Sigmoid colon (tissue), 7 donors: Measurements from ENCODE around the gene SPC24. TPM values are rescaled to one million over a fixed set of nuclear protein-coding genes. Genes with fewer than 3 reads are reported as not detected.
A peak's percentile ranks its signal among the peaks of the same experiment; 100 is the strongest.
"Not testable (repeated sequence)": the region's sequence is repeated elsewhere in the genome, so short reads cannot be mapped to it uniquely, and the experiment has no call there.

Experiments used
- DNase-seq: peaks from one replicate; pipeline ENCODE4 v3.0.0-alpha.2; 2019
- H3K27ac ChIP-seq, 4 donors: fragments of 200-600 bp; sonication (generic); one replicate each; pipeline ENCODE4 v1.5.1; 2016 to 2019; ENCODE audit warnings: mild to moderate bottlenecking in 1 of 4
- H3K27me3 ChIP-seq, 3 donors: fragments of 200-600 bp; sonication (generic); one replicate each; pipeline ENCODE4 v1.5.1; 2019; ENCODE audit warnings: mild to moderate bottlenecking in 1 of 3
- H3K36me3 ChIP-seq, 4 donors: fragments of 200-600 bp; sonication (generic); one replicate each; pipeline ENCODE4 v1.5.1; 2016 to 2019
- H3K4me1 ChIP-seq, 4 donors: fragments of 200-600 bp; sonication (generic); one replicate each; pipeline ENCODE4 v1.5.1; 2017 to 2019
- H3K4me3 ChIP-seq, 4 donors: fragments of 200-600 bp; sonication (generic); one replicate each; pipeline ENCODE4 v1.5.1; 2017 to 2019; ENCODE audit warnings: mild to moderate bottlenecking in 2 of 4, moderate library complexity in 1 of 4
- H3K9me3 ChIP-seq, 4 donors: fragments of 200-600 bp in 3 of 4; sonication (generic) in 3 of 4; one replicate each; pipeline versions ENCODE4 v1.5.1 to v1.6.1; 2013 to 2019
- EP300 ChIP-seq, 4 donors: sonication (generic); formaldehyde crosslinking; IDR thresholded peaks; one replicate each; pipeline ENCODE4 v1.6.1; 2017; ENCODE audit warnings: antibody characterized with exemption in 4 of 4
- POLR2A ChIP-seq, 2 donors: fragments of 450-650 bp; IDR thresholded peaks; one replicate each; pipeline ENCODE4 v1.6.1; 2016; ENCODE audit warnings: antibody characterized with exemption in 2 of 2, mild to moderate bottlenecking in 2 of 2, moderate library complexity in 2 of 2
- POLR2AphosphoS5 ChIP-seq, 4 donors: sonication (generic); formaldehyde crosslinking; IDR thresholded peaks; one replicate each; pipeline ENCODE4 v1.6.1; 2017; ENCODE audit warnings: antibody characterized with exemption in 4 of 4
- WGBS, 2 donors: extraction: QIAGEN DNeasy Blood & Tissue Kit; methylation state at CpG; one replicate each; pipeline ENCODE4 v1.1.7; 2013; 5-methylcytosine and 5-hydroxymethylcytosine counted together
- intact Hi-C: fragments of 100-400 bp; cut with DNase I; formaldehyde crosslinking; loops from one replicate; pipeline ENCODE4 v1.15.1; 2023
- polyA plus RNA-seq, 3 donors: library from polyadenylated mRNA; stranded (reverse); fragments of 200-250 nt; gene quantifications; one replicate each; pipeline ENCODE4 v1.2.3, GENCODE V29; 2013
- total RNA-seq, 4 donors: library from RNA; depleted of rRNA; stranded (reverse); fragments of >200 nt; gene quantifications; one replicate each; pipeline ENCODE4 v1.1.0, GENCODE V29; 2016
- TF ChIP-seq, protein P1 (sequence below), 4 experiments: fragments of 450-650 bp in 3 of 4; fragments of 200-600 bp in 1 of 4; IDR thresholded peaks; one replicate each; pipeline ENCODE4 v1.5.1; 2016 to 2019; ENCODE audit warnings: antibody characterized with exemption in 4 of 4, mild to moderate bottlenecking in 3 of 4, moderate library complexity in 2 of 4
- donor health status: healthy with polysubstance abuse.
- donor health status: Bipolar disorder and iron deficiency.
- donor health status: healthy.

SPC24 gene
- total and polyA plus RNA-seq, 7 donors = 0.99 to 13.0 (median 2.1) TPM

DNA sequence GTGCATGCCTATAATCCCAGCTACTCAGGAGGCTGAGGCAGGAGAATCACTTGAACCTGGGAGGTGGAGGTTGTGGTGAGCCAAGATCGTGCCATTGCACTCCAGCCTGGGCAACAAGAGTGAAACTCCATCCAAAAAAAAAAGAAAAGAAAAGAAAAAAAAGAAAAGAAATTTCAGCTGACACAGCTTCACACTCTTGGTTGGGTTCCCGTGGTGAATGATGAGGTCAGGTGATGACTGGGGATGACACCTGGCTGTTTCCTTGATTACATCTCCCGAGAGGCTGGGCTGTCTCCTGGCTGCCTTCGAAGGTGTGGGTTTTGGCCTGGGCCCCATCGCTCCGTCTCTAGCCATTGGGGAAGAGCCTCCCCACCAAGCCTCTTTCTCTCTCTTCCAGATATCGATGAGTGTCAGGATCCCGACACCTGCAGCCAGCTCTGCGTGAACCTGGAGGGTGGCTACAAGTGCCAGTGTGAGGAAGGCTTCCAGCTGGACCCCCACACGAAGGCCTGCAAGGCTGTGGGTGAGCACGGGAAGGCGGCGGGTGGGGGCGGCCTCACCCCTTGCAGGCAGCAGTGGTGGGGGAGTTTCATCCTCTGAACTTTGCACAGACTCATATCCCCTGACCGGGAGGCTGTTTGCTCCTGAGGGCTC lies 44.3 kb downstream of the SPC24 start:
- intact Hi-C loops = no loop called here
- TF ChIP-seq POLR2AphosphoS5 (IDR thresholded peaks at IDR 0.05) (no peak), EP300 (IDR thresholded peaks at IDR 0.05) (no peak), POLR2A (IDR thresholded peaks at IDR 0.05) (no peak)
- TF ChIP-seq, protein P1, sequence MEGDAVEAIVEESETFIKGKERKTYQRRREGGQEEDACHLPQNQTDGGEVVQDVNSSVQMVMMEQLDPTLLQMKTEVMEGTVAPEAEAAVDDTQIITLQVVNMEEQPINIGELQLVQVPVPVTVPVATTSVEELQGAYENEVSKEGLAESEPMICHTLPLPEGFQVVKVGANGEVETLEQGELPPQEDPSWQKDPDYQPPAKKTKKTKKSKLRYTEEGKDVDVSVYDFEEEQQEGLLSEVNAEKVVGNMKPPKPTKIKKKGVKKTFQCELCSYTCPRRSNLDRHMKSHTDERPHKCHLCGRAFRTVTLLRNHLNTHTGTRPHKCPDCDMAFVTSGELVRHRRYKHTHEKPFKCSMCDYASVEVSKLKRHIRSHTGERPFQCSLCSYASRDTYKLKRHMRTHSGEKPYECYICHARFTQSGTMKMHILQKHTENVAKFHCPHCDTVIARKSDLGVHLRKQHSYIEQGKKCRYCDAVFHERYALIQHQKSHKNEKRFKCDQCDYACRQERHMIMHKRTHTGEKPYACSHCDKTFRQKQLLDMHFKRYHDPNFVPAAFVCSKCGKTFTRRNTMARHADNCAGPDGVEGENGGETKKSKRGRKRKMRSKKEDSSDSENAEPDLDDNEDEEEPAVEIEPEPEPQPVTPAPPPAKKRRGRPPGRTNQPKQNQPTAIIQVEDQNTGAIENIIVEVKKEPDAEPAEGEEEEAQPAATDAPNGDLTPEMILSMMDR (IDR thresholded peaks at IDR 0.05) = no peak

DNA sequence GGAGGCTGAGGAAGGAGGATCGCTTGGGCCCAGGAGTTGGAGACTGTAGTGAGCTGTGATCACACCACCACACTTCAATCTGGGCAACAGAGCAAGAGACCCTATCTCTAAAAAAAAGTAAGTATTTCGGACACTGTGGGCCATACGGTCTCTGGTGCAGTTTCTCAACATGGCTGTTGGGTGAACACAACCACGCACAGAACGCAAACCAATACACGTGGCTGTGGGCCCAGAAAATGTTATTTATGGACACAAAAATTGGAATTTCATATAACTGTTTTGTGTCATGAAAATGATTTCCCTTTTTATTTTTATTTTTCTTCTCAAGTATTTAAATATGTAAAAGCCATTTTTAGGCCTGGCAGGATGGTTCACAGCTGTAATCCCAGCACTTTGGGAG lies 46.8 kb downstream of the SPC24 start:
- intact Hi-C loops = no loop called here
- Histone ChIP-seq H3K4me1 (no peaks in the 10 kb centered on the region), H3K36me3 (peaks cover 0 to 98% (median 60%) of the 10 kb centered on the region in 4 donors), H3K27me3 (no peaks in the 10 kb centered on the region), H3K9me3 (no peaks in the 10 kb centered on the region), H3K4me3 (no peak overlapping the region), H3K27ac (no peak overlapping the region)
- TF ChIP-seq EP300 (IDR thresholded peaks at IDR 0.05) = no peak
- TF ChIP-seq POLR2A (IDR thresholded peaks at IDR 0.05) = no peak
- TF ChIP-seq, protein P1 (IDR thresholded peaks at IDR 0.05) = no peak
- TF ChIP-seq POLR2AphosphoS5 (IDR thresholded peaks at IDR 0.05) = no peak
- DNase-seq = no peak
- WGBS, 2 donors = 89 to 93% methylated on average over 6 of the region's 6 CpGs

More for the DNA sequence above, 44.3 kb downstream of the SPC24 start:
- Histone ChIP-seq H3K9me3 (no peaks in the 10 kb centered on the region), H3K27me3 (no peaks in the 10 kb centered on the region), H3K27ac (no peak overlapping the region), H3K4me3 (no peak overlapping the region), H3K4me1 (no peaks in the 10 kb centered on the region), H3K36me3 (peaks cover 0 to 98% (median 67%) of the 10 kb centered on the region in 4 donors)
- 90 to 92% methylated on average over 15 of the region's 15 CpGs for WGBS, 2 donors
- no peak for DNase-seq

DNA sequence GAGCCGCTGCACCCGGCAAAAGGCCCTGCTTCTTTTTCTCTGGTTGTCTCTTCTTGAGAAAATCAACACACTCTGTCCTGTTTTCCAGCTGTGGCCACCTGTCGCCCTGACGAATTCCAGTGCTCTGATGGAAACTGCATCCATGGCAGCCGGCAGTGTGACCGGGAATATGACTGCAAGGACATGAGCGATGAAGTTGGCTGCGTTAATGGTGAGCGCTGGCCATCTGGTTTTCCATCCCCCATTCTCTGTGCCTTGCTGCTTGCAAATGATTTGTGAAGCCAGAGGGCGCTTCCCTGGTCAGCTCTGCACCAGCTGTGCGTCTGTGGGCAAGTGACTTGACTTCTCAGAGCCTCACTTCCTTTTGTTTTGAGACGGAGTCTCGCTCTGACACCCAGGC lies 49.1 kb downstream of the SPC24 start:
- Histone ChIP-seq H3K4me1 (no peaks in the 10 kb centered on the region), H3K27ac (peak overlapping the region in 2 of 4 donors; percentile 3 to 18), H3K9me3 (no peaks in the 10 kb centered on the region), H3K27me3 (no peaks in the 10 kb centered on the region), H3K36me3 (peaks cover 0 to 98% (median 64%) of the 10 kb centered on the region in 4 donors), H3K4me3 (no peak overlapping the region)
- TF ChIP-seq POLR2AphosphoS5 (IDR thresholded peaks at IDR 0.05) = peak; percentile 47 to 78 (median 66)
- TF ChIP-seq, protein P1 (IDR thresholded peaks at IDR 0.05) = no peak
- no peak for TF ChIP-seq EP300 (IDR thresholded peaks at IDR 0.05)
- no peak for TF ChIP-seq POLR2A (IDR thresholded peaks at IDR 0.05)
- WGBS, 2 donors = 83 to 88% methylated on average over 13 of the region's 13 CpGs
- DNase-seq = peak; percentile 92
- intact Hi-C loops = no loop called here

DNA sequence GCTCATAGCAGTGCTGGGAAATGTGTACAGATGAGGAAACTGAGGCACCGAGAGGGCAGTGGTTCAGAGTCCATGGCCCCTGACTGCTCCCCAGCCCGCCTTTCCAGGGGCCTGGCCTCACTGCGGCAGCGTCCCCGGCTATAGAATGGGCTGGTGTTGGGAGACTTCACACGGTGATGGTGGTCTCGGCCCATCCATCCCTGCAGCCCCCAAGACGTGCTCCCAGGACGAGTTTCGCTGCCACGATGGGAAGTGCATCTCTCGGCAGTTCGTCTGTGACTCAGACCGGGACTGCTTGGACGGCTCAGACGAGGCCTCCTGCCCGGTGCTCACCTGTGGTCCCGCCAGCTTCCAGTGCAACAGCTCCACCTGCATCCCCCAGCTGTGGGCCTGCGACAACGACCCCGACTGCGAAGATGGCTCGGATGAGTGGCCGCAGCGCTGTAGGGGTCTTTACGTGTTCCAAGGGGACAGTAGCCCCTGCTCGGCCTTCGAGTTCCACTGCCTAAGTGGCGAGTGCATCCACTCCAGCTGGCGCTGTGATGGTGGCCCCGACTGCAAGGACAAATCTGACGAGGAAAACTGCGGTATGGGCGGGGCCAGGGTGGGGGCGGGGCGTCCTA lies 50.5 kb downstream of the SPC24 start:
- WGBS, 2 donors = 90 to 93% methylated on average over 36 of the region's 36 CpGs
- no peak for DNase-seq
- Histone ChIP-seq H3K4me1 (no peaks in the 10 kb centered on the region), H3K9me3 (no peaks in the 10 kb centered on the region), H3K27me3 (no peaks in the 10 kb centered on the region), H3K27ac (no peak overlapping the region), H3K4me3 (no peak overlapping the region), H3K36me3 (peaks cover 0 to 99% (median 57%) of the 10 kb centered on the region in 4 donors)
- intact Hi-C loops = no loop called here
- no peak for TF ChIP-seq POLR2AphosphoS5 (IDR thresholded peaks at IDR 0.05)
- TF ChIP-seq, protein P1 (IDR thresholded peaks at IDR 0.05) = no peak
- no peak for TF ChIP-seq POLR2A (IDR thresholded peaks at IDR 0.05)
- no peak for TF ChIP-seq EP300 (IDR thresholded peaks at IDR 0.05)

DNA sequence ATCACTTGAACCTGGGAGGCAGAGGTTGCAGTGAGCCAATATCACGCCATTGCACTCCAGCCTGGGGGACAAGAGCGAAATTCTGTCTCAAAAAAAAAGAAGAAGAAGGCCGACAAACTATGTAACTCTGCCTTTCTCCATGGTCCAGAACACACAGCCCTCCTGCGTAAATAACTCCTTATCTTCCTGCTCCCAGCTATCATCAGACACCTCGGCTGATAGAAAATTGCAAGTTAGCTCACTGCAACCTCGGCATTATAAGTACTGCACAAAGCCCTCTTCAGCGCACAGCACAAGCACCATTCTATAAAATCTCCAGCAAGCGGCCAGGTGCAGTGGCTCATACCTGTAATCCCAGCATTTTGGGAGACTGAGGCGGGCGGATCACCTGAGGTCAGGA lies 51.9 kb downstream of the SPC24 start:
- DNase-seq, intact Hi-C loops, H3K27ac ChIP-seq, H3K4me1 ChIP-seq, H3K4me3 ChIP-seq, H3K27me3 ChIP-seq, H3K9me3 ChIP-seq: not testable (repeated sequence)
- 92 to 94% methylated on average over 10 of the region's 10 CpGs for WGBS, 2 donors
- peaks cover 0 to 90% (median 51%) of the 10 kb centered on the region in 4 donors for H3K36me3 ChIP-seq
